HEK293T (cell line): ENCODE data around the gene HTT.

Source experiments
- ARNT ChIP-seq: fragments of 450-650 bp; IDR thresholded peaks from 2 replicates; pipeline ENCODE4 v1.6.1; 2017; ENCODE audit warnings: mild to moderate bottlenecking
- CTBP1 ChIP-seq: fragments of 450-650 bp; IDR thresholded peaks from 2 replicates; pipeline ENCODE4 v1.6.1; 2016; ENCODE audit warnings: borderline replicate concordance
- ELF4 ChIP-seq: fragments of 450-650 bp; IDR thresholded peaks from 2 replicates; pipeline ENCODE4 v1.6.1; 2017; ENCODE audit warnings: antibody characterized with exemption
- FOXA1 ChIP-seq: fragments of 450-650 bp; IDR thresholded peaks from 2 replicates; pipeline ENCODE4 v1.6.1; 2016; ENCODE audit warnings: mild to moderate bottlenecking
- FOXK2 ChIP-seq: fragments of 450-650 bp; IDR thresholded peaks from 2 replicates; pipeline ENCODE4 v1.6.1; 2016; ENCODE audit warnings: mild to moderate bottlenecking
- FOXM1 ChIP-seq: fragments of 450-650 bp; IDR thresholded peaks from 2 replicates; pipeline ENCODE4 v1.6.1; 2017; ENCODE audit warnings: mild to moderate bottlenecking, borderline replicate concordance
- HDGF ChIP-seq: fragments of 450-650 bp; IDR thresholded peaks from 2 replicates; pipeline ENCODE4 v1.6.1; 2017; ENCODE audit warnings: antibody characterized with exemption, borderline replicate concordance
- LEF1 ChIP-seq: fragments of 450-650 bp; IDR thresholded peaks from 2 replicates; pipeline ENCODE4 v1.6.1; 2017; ENCODE audit warnings: mild to moderate bottlenecking, borderline replicate concordance
- NFRKB ChIP-seq: fragments of 450-650 bp; IDR thresholded peaks from 2 replicates; pipeline ENCODE4 v1.6.1; 2016; ENCODE audit warnings: mild to moderate bottlenecking, moderate library complexity
- SP1 ChIP-seq: fragments of 450-650 bp; IDR thresholded peaks from 2 replicates; pipeline ENCODE4 v1.6.1; 2017
- SUZ12 ChIP-seq: fragments of 450-650 bp; IDR thresholded peaks from 2 replicates; pipeline ENCODE4 v1.6.1; 2016; ENCODE audit warnings: mild to moderate bottlenecking
- TARDBP ChIP-seq: fragments of 450-650 bp; IDR thresholded peaks from 2 replicates; pipeline ENCODE4 v1.6.1; 2016
- ZNF384 ChIP-seq: fragments of 450-650 bp; IDR thresholded peaks from 2 replicates; pipeline ENCODE4 v1.6.1; 2016

GRCh38 chr4:3285558-3286334, 211.3 kb downstream of the HTT start:
- TF ChIP-seq SP1 (no peak), FOXM1 (no peak), ELF4 (no peak), LEF1 (no peak), NFRKB (no peak), FOXA1 (no peak), FOXK2 (no peak), SUZ12 (no peak), CTBP1 (no peak), ARNT (no peak), HDGF (no peak), TARDBP (no peak), ZNF384 (no peak)
